ENCODE measurements around the gene PCDHGA7. TPM values are rescaled to one million over a fixed set of nuclear protein-coding genes. Genes with fewer than 3 reads are reported as not detected.
"Not testable (repeated sequence)": the region's sequence is repeated elsewhere in the genome, so short reads cannot be mapped to it uniquely, and the experiment has no call there.

Gene PCDHGA7
- total RNA-seq, 1 experiment from 2014 or later, result 0.17 TPM

DNA sequence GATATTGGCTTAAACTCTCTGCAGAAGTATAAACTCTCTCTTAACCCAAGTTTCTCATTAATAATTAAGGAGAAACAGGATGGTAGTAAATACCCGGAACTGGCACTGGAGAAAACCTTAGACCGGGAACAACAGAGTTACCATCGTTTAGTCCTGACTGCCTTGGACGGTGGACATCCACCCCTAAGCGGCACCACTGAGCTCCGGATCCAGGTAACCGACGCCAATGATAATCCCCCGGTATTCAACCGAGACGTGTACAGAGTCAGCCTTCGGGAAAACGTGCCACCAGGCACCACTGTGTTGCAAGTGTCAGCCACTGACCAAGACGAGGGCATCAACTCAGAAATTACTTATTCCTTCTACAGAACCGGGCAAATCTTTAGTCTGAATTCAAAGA, 16.1 kb downstream of the PCDHGA7 start:
- DNase-seq (ENCODE audit: low read depth), result no peak

DNA sequence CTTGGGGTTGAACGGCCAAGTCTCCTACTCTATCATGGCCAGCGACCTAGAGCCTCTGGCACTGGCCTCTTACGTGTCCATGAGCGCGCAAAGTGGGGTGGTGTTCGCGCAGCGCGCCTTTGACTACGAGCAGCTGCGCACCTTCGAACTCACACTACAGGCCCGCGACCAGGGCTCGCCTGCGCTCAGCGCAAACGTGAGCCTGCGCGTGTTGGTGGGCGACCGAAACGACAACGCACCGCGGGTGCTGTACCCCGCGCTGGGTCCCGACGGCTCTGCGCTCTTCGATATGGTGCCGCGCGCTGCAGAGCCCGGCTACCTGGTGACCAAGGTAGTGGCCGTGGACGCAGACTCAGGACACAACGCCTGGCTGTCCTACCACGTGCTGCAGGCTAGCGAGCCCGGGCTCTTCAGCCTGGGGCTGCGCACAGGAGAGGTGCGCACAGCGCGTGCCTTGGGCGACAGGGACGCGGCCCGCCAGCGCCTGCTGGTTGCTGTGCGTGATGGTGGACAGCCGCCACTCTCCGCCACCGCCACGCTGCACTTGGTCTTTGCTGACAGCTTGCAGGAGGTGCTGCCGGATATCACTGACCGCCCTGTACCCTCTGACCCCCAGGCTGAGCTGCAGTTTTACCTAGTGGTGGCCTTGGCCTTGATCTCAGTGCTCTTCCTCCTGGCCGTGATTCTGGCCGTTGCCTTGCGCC, 17.2 kb downstream of the PCDHGA7 start:
- no peak for DNase-seq (ENCODE audit: low read depth)

DNA sequence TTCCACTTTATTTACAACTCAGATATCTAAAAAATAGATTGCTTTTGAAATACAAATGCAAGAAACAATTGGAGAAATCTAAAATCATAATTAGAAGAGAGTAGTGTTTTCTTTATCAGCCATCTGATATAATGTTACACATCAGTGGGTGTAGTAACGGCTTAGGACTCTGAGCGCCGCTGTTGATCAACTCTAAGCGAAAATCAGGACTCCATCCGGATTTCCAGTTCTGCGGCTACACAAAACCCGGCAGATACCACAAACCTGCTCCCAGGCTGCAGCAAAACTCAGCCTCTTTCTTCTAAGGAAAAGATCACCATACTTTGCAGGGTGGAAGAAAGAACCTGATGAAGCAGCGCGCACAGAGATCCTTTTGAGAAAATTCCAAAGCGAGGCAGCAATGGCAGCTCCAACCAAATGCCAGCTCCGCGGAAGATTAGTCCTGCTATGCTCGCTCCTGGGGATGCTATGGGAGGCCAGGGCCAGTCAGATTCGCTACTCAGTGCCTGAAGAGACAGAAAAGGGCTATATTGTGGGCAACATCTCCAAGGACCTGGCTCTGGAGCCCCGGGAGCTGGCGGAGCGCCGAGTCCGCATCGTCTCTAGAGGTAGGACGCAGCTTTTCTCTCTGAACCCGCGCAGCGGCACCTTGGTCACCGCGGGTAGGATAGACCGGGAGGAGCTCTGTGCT, 20.2 kb downstream of the PCDHGA7 start, which contains the start of gene PCDHGA9:
PCDHGA9 (plus strand) TSS at position 226 of the 691 bp plus-strand sequence; CDS start at position 401, 175 bp downstream.
- no peak for DNase-seq (ENCODE audit: low read depth)

DNA sequence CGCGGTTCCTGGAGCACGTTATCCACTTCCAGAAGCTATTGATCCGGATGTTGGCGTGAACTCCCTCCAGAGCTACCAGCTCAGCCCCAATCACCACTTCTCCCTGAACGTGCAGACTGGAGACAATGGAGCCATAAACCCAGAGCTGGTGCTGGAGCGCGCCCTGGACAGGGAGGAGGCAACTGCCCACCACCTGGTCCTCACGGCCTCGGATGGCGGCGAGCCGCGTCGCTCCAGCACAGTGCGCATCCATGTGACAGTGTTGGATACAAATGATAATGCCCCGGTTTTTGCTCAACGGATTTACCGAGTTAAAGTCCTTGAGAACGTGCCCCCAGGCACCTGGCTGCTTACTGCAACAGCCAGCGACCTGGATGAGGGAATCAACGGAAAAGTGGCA, 20.8 kb downstream of the PCDHGA7 start:
- DNase-seq (ENCODE audit: low read depth), result no peak

DNA sequence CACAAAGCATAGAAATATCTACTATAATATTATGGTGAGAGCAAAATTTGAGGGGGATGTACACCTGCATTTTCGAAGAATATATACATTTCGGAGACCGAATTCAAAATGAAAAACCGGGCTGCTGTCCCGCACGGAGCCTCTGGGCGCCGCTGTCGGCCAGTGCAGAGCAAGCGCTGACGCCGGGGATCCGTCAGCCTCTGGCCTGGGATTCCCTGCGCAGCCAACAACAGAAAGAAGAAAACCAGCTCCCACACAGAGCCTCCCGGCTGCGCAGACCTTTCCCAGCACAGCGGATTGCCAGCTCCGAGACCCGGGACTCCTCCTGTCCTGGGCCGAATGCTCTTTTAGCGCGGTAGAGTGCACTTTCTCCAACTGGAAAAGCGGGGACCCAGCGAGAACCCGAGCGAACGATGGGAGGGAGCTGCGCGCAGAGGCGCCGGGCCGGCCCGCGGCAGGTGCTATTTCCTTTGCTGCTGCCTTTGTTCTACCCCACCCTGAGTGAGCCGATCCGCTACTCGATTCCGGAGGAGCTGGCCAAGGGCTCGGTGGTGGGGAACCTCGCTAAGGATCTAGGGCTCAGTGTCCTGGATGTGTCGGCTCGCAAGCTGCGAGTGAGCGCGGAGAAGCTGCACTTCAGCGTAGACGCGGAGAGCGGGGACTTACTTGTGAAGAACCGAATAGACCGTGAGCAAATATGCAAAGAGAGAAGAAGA, 25.4 kb downstream of the PCDHGA7 start, which contains the start of gene PCDHGB6:
PCDHGB6 (plus strand) TSS at position 232 of the 716 bp plus-strand sequence; CDS start at position 414, 182 bp downstream.
- not testable (repeated sequence) for DNase-seq (ENCODE audit: low read depth)

DNA sequence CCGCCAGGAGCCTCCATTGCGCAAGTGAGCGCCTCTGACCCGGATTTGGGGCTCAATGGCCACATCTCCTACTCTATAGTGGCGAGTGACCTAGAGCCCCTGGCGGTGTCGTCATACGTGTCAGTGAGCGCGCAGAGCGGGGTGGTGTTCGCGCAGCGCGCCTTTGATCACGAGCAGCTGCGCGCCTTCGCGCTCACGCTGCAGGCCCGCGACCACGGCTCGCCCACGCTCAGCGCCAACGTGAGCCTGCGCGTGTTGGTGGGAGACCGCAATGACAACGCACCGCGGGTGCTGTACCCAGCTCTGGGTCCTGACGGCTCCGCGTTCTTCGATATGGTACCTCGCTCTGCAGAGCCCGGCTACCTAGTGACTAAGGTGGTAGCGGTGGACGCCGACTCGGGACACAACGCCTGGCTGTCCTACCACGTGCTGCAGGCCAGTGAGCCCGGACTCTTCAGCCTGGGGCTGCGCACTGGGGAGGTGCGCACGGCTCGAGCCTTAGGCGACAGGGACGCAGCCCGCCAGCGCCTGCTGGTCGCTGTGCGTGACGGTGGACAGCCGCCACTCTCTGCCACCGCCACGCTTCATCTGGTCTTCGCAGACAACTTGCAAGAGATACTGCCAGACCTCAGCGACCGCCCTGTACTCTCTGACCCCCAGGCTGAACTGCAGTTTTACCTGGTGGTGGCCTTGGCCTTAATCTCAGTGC, 27.2 kb downstream of the PCDHGA7 start:
- DNase-seq (ENCODE audit: low read depth), result no peak

DNA sequence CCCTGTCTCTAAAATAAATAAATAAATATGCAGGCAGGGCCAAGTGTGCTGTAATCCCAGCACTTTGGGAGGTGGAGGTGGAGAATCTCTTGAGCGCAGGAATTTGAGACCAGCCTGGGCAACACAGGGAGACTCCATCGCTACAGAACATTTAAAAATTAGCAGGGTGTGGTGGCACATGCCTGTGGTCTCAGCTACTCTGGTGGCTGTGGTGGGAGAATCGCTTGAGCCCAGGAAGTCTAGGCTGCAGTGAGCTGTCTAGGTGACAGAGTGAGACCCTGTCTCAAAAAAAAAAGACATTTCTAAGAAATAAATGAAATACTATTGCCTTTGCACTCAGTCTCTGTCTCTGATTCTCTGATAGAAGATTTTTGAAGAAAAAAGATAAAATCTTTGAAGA, 29.0 kb downstream of the PCDHGA7 start:
- no peak for DNase-seq (ENCODE audit: low read depth)

DNA sequence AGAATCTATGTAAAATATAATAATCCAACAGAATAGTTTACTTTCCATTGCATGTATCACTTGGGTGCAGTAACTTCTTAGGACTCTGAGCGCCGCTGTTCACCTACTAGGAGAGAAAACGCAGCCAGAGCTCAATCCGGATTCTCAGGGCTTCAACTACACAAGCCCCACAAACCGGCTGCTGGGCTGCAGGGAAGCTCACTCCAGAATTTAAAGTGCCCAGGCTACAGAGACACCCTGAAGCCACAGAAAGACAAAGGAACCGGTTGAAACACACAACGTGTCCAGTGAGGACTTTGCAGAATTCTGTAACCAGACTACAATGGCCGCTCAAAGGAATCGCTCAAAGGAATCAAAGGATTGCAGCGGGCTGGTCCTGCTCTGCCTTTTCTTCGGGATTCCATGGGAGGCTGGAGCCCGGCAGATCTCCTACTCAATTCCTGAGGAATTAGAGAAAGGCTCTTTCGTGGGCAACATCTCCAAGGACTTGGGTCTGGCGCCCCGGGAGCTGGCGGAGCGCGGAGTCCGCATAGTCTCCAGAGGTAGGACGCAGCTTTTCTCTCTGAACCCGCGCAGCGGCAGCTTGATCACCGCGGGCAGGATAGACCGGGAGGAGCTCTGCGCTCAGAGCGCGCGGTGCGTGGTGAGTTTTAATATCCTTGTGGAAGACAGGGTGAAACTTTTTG, 30.5 kb downstream of the PCDHGA7 start, which contains the start of gene PCDHGA10:
PCDHGA10 (plus strand) TSS at position 134 of the 686 bp plus-strand sequence; CDS start at position 323, 189 bp downstream.
- DNase-seq (ENCODE audit: low read depth), result peak; percentile 36

DNA sequence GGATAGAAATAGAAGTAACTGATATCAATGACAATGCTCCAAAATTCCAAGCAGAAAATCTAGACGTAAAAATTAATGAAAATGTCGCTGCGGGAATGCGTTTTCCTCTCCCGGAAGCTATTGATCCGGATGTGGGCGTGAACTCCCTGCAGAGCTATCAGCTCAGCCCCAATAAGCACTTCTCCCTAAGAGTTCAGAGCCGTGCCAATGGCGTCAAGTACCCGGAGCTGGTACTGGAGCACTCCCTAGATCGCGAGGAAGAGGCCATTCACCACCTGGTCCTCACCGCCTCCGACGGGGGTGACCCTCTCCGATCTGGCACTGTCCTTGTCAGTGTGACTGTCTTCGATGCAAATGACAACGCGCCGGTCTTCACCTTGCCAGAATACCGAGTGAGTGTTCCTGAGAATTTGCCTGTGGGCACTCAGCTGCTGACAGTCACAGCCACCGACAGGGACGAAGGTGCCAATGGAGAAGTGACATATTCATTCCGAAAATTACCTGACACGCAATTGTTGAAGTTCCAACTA, 31.1 kb downstream of the PCDHGA7 start:
- DNase-seq (ENCODE audit: low read depth), result no peak

DNA sequence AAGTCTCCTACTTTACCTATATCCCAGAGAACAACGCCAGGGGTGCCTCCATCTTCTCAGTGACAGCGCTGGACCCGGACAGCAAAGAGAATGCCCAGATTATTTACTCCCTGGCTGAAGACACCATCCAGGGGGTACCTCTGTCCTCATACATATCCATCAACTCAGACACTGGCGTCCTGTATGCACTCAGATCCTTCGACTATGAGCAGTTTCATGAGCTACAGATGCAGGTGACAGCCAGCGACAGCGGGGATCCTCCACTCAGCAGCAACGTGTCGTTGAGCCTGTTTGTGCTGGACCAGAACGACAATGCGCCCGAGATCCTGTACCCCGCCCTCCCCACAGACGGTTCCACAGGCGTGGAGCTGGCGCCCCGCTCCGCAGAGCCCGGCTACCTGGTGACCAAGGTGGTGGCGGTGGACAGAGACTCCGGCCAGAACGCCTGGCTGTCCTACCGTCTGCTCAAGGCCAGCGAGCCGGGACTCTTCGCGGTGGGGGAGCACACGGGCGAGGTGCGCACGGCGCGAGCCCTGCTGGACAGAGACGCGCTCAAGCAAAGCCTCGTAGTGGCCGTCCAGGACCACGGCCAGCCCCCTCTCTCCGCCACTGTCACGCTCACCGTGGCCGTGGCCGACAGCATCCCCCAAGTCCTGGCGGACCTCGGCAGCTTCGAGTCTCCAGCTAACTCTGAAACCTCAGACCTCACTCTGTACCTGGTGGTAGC, 32.2 kb downstream of the PCDHGA7 start:
- DNase-seq (ENCODE audit: low read depth), result not testable (repeated sequence)

DNA sequence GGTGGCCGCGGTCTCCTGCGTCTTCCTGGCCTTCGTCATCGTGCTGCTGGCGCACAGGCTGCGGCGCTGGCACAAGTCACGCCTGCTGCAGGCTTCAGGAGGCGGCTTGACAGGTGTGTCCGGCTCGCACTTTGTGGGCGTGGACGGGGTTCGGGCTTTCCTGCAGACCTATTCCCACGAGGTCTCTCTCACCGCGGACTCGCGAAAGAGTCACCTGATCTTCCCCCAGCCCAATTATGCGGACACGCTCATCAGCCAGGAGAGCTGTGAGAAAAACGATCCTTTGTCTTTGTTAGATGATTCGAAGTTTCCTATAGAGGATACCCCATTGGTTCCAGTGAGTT, 32.7 kb downstream of the PCDHGA7 start:
- DNase-seq (ENCODE audit: low read depth), result not testable (repeated sequence)

DNA sequence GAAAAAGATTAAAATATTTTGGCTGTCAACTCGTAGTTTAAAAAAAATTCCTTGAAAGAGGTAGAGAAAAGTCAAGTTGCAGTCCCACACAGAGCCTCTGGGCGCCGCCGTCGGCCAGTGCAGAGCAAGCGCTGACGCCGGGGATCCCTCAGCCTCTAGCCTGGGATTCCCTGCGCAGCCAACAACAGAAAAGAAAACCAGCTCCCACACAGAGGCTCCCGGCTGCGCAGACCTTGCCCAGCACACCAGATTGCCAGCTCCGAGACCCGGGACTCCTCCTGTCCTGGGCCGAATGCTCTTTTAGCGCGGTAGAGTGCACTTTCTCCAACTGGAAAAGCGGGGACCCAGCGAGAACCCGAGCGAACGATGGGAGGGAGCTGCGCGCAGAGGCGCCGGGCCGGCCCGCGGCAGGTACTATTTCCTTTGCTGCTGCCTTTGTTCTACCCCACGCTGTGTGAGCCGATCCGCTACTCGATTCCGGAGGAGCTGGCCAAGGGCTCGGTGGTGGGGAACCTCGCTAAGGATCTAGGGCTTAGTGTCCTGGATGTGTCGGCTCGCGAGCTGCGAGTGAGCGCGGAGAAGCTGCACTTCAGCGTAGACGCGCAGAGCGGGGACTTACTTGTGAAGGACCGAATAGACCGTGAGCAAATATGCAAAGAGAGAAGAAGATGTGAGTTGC, 35.1 kb downstream of the PCDHGA7 start, which contains the start of gene PCDHGB7:
PCDHGB7 (plus strand) TSS at position 184 of the 679 bp plus-strand sequence; CDS start at position 367, 183 bp downstream.
- DNase-seq (ENCODE audit: low read depth), result peak; percentile 82

DNA sequence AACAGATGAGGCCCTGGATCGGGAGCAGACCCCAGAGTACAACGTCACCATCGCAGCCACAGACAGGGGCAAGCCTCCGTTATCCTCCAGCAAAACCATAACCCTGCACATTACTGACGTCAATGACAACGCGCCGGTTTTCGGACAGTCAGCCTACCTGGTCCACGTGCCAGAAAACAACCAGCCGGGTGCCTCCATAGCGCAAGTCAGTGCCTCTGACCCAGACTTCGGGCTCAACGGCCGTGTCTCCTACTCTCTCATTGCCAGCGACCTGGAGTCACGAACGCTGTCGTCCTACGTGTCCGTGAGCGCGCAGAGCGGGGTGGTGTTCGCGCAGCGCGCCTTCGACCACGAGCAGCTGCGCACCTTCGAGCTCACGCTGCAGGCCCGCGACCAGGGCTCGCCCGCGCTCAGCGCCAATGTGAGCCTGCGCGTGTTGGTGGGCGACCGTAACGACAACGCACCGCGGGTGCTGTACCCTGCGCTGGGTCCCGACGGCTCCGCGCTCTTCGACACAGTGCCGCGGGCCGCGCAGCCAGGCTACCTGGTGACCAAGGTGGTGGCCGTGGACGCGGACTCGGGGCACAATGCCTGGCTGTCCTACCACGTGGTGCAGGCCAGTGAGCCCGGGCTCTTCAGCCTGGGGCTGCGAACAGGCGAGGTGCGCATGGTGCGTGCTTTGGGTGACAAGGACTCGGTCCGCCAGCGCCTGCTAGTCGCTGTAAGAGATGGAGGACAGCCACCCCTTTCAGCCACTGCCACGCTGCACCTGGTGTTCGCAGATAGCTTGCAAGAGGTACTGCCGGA, 36.7 kb downstream of the PCDHGA7 start:
- no peak for DNase-seq (ENCODE audit: low read depth)

DNA sequence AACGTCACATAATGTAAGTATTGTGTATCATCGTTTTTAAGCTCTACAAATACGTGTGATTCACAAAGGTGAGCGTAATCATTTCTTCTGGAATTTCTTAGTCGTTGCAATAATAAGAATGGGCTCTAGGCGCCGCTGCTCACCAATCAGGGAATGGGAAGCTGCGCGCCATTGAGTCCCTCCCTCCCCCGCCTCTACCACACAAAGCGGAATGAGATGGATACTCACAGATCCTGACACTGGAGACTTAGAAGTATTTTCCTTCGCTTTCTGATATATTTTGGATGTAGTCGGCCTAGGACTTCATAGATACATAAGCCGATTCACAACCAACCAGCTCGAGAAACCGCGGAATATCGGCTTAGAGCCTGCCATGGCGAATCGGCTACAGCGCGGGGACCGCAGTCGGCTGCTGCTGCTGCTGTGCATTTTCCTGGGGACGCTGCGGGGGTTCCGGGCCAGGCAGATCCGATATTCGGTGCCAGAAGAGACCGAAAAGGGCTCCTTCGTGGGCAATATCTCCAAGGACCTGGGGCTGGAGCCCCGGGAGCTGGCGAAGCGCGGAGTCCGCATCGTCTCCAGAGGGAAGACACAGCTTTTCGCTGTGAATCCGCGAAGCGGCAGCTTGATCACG, 38.4 kb downstream of the PCDHGA7 start, which contains the start of gene PCDHGA11:
PCDHGA11 (plus strand) TSS at position 197 of the 634 bp plus-strand sequence; CDS start at position 374, 177 bp downstream.
- no peak for DNase-seq (ENCODE audit: low read depth)

DNA sequence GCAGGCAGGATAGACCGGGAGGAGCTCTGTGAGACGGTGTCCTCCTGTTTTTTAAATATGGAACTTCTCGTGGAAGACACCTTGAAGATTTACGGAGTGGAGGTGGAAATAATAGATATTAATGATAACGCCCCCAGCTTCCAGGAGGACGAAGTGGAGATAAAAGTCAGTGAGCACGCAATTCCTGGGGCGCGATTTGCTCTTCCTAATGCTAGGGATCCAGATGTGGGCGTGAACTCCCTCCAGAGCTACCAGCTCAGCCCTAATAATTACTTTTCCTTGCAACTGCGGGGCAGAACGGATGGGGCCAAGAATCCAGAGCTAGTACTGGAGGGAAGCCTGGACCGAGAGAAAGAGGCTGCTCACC, 38.9 kb downstream of the PCDHGA7 start:
- DNase-seq (ENCODE audit: low read depth), result no peak

DNA sequence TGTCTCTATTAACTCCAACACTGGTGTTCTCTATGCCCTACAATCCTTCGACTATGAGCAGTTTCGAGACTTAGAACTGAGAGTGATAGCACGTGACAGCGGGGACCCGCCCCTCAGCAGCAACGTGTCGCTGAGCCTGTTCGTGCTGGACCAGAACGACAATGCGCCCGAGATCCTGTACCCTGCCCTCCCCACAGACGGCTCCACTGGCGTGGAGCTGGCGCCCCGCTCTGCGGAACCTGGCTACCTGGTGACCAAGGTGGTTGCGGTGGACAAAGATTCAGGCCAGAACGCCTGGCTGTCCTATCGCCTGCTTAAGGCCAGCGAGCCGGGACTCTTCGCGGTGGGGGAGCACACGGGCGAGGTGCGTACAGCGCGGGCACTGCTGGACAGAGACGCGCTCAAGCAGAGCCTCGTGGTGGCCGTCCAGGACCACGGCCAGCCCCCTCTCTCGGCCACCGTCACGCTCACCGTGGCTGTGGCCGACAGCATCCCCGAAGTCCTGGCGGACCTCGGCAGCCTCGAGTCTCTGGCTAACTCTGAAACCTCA, 40.3 kb downstream of the PCDHGA7 start:
- DNase-seq (ENCODE audit: low read depth), result no peak

DNA sequence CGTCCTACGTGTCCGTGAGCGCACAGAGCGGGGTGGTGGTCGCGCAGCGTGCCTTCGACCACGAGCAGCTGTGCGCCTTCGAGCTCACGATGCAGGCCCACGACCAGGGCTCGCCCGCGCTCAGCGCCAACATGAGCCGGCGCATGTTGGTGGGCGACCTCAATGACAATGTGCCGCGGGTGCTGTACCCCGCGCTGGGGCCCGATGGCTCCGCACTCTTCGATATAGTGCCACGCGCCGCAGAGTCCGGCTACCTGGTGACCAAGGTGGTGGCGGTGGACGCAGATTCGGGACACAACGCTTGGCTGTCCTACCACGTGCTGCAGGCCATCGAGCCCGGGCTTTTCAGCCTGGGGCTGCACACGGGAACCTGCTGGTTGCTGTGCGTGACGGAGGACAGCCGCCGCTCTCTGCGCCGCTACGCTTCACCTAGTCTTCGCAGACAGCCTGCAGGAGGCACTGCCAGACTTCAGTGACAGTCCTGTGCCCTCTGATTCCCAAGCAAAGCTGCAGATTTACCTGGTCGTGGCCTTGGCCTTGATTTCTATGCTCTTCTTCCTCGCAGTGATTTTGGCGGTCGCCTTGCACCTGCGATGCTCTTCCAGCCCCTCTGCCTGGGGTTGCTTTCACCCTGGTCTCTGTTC, 45.4 kb downstream of the PCDHGA7 start:
- DNase-seq (ENCODE audit: low read depth), result no peak

All from M059J (cell line).